HUES64 (cell line): ENCODE measurements around the gene P4HB.

Source experiments
- H3K27ac ChIP-seq: 2 replicates; pipeline ENCODE4 v1.7.0; 2013; ENCODE audit warnings: low read depth, low read length, inconsistent platforms
- H3K27me3 ChIP-seq: 2 replicates; pipeline ENCODE4 v1.6.1; 2013; ENCODE audit warnings: mild to moderate bottlenecking, low read length; ENCODE audit not compliant: insufficient read depth
- H3K36me3 ChIP-seq: 2 replicates; pipeline ENCODE4 v1.6.1; 2013; ENCODE audit warnings: mild to moderate bottlenecking, low read length; ENCODE audit not compliant: insufficient read depth
- H3K4me1 ChIP-seq: 2 replicates; pipeline ENCODE4 v1.6.1; 2013; ENCODE audit warnings: mild to moderate bottlenecking, low read length, moderate library complexity; ENCODE audit not compliant: insufficient read depth
- H3K4me3 ChIP-seq: 2 replicates; pipeline ENCODE4 v1.5.1; 2013; ENCODE audit warnings: mild to moderate bottlenecking, low read length, moderate library complexity
- H3K9ac ChIP-seq: 2 replicates; pipeline ENCODE4 v1.6.1; 2013; ENCODE audit warnings: mild to moderate bottlenecking, low read depth, low read length
- H3K9me3 ChIP-seq: 2 replicates; pipeline ENCODE4 v1.6.1; 2013; ENCODE audit warnings: low read depth, low read length; ENCODE audit not compliant: insufficient read depth
- WGBS: fragments of 150-250, 120-280 bp; methylation state at CpG from one replicate; pipeline ENCODE4 v1.1.7; 2013; ENCODE audit warnings: missing lambda C conversion rate; 5-methylcytosine and 5-hydroxymethylcytosine counted together

P4HB gene

GRCh38 chr17:81833160-81833920, 27.0 kb downstream of the P4HB start, which contains the start of gene MCRIP1:
Gene MCRIP1, minus strand, starts transcription at chr17:81833291. Its CDS starts 8,785 bp downstream, at chr17:81824506.
- H3K4me3 ChIP-seq: peak within 1 kb of the TSS; percentile 97
- H3K27ac ChIP-seq: peak within 1 kb of the TSS; percentile 97
- no peaks in the 10 kb centered on the region for H3K36me3 ChIP-seq
- H3K9ac ChIP-seq: peak within 1 kb of the TSS; percentile 99
- no peaks in the 10 kb centered on the region for H3K27me3 ChIP-seq
- 1% methylated on average over 76 of the region's 76 CpGs for WGBS
- H3K9me3 ChIP-seq: no peaks in the 10 kb centered on the region
- H3K4me1 ChIP-seq: no peaks in the 10 kb centered on the region; the same call in 1 of the 2 replicates

DNA sequence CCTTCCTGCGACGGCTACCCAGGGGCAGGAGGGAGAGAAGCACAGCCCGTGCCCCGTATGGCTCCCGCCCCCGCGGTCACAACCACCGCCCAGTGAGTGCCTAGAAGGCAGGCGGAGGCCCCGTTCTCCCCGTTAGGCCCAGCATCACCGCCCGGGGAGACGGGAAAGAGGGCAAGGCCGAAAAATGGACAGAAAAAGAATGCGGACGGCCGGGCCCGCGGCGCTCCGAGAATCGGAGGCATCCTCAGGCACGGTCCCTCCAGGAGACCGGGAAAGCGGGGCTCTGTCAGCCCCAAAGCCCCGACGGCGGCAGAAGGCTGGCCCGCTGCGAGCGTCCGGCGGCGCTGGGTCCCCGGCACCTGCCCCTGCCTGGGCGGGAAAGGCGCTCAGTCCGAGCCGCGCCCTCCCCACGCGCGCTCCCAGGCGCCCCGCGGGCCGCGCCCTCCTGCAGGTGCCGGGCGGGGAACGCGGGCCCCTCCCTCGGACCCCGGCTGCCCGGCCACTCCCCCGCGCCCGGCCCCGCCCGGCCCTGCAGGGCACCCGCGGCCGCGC, 27.7 kb downstream of the P4HB start:
- H3K9ac ChIP-seq: peak overlapping the region; percentile 79
- peak overlapping the region; percentile 52; the same call in 1 of the 2 replicates for H3K27ac ChIP-seq
- H3K27me3 ChIP-seq: no peaks in the 10 kb centered on the region
- H3K9me3 ChIP-seq: no peaks in the 10 kb centered on the region
- 1% methylated on average over 65 of the region's 65 CpGs for WGBS
- no peaks in the 10 kb centered on the region for H3K36me3 ChIP-seq
- H3K4me1 ChIP-seq: no peaks in the 10 kb centered on the region; the same call in 1 of the 2 replicates
- H3K4me3 ChIP-seq: peak overlapping the region; percentile 94

DNA sequence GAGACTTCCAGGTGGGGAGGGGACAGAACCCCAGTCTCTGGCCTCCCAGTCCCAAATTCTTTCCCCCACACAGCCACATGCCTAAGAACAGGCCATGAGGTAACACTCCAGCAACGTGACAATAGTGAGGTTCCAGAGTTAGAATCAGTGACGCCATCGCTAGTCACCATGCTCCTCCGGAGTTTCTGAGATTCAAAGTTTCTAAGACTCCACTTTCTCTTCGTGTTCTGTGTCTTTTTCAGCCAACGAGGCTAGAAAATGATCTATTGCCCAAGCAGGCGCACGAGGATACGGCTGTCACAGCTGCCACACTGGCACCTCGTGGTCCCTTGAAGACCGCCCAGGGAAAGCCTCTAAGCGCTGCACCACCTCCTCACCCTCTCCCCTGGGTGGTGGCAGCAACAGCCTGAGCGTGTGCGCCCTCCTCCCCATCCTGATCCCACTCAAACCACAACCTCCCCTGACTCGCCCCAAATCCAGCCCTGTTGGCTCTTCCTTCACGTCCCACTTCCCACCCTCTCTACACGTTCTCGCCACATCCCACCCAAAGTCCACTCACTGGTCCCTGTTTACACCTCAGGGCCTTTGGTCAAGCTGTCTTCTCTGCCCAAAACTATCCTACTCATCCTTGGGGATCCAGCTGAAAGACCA, 28.3 kb downstream of the P4HB start:
- Histone ChIP-seq H3K27ac (no peak overlapping the region; the same call in 1 of the 2 replicates), H3K36me3 (no peaks in the 10 kb centered on the region), H3K9me3 (no peaks in the 10 kb centered on the region), H3K27me3 (no peaks in the 10 kb centered on the region), H3K4me3 (peak overlapping the region; percentile 94), H3K4me1 (no peaks in the 10 kb centered on the region; the same call in 1 of the 2 replicates), H3K9ac (peak overlapping the region; percentile 79)
- 60% methylated on average over 18 of the region's 18 CpGs for WGBS

GRCh38 chr17:81831563-81831956, 28.8 kb downstream of the P4HB start:
- H3K36me3 ChIP-seq: no peaks in the 10 kb centered on the region
- H3K4me3 ChIP-seq: peak overlapping the region; percentile 94; the same call in 1 of the 2 replicates
- no peak overlapping the region for H3K27ac ChIP-seq
- 95% methylated on average over 6 of the region's 7 CpGs for WGBS
- H3K9ac ChIP-seq: no peak overlapping the region
- H3K9me3 ChIP-seq: no peaks in the 10 kb centered on the region
- no peaks in the 10 kb centered on the region for H3K27me3 ChIP-seq
- H3K4me1 ChIP-seq: no peaks in the 10 kb centered on the region; the same call in 1 of the 2 replicates

GRCh38 chr17:81829858-81830257, 30.5 kb downstream of the P4HB start:
- no peak overlapping the region for H3K27ac ChIP-seq
- H3K4me1 ChIP-seq: no peaks in the 10 kb centered on the region; the same call in 1 of the 2 replicates
- no peak overlapping the region for H3K4me3 ChIP-seq
- no peaks in the 10 kb centered on the region for H3K9me3 ChIP-seq
- H3K36me3 ChIP-seq: no peaks in the 10 kb centered on the region
- H3K27me3 ChIP-seq: no peaks in the 10 kb centered on the region
- H3K9ac ChIP-seq: no peak overlapping the region
- WGBS: 93% methylated on average over 6 of the region's 6 CpGs

GRCh38 chr17:81828656-81829055, 31.7 kb downstream of the P4HB start:
- no peaks in the 10 kb centered on the region; the same call in 1 of the 2 replicates for H3K4me1 ChIP-seq
- H3K27ac ChIP-seq: no peak overlapping the region
- no peak overlapping the region for H3K9ac ChIP-seq
- no peaks in the 10 kb centered on the region for H3K27me3 ChIP-seq
- no peaks in the 10 kb centered on the region for H3K9me3 ChIP-seq
- no peak overlapping the region for H3K4me3 ChIP-seq
- no peaks in the 10 kb centered on the region for H3K36me3 ChIP-seq
- WGBS: 83% methylated on average over 7 of the region's 7 CpGs

DNA sequence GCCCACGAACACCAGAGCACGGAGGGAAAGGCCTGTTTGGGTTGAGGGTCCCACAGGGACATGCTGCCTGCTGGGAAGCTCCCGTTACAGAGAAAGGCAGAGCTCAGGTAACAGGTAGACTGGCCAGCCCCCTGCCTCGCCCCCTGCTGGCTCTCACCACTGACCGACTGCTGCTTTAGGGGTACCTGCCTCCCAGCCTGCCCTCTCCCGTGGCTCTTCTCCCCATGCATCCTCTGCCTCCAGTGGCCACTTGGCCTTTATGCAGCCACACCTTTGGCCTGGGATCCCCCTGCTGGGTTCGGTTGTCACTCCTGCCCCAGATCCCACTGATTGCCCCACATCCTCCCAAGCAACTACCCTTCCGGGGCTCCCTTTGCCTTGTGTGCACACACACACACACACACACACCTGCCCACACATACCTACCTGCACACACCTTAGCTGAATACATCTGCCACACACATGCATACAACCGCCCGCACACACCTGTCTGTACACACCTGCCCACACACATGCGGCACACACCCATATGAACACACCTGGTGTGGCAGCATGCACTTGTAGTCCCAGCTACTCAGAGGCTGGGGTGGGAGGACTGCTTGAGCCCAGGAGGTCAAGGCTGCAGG, 34.4 kb downstream of the P4HB start:
- 78% methylated on average over 11 of the region's 11 CpGs for WGBS
- Histone ChIP-seq H3K27ac (no peak overlapping the region), H3K9me3 (no peaks in the 10 kb centered on the region), H3K27me3 (no peaks in the 10 kb centered on the region), H3K36me3 (no peaks in the 10 kb centered on the region), H3K9ac (no peak overlapping the region), H3K4me1 (no peaks in the 10 kb centered on the region), H3K4me3 (no peak overlapping the region)

- no peaks in the 10 kb centered on the region for H3K36me3 ChIP-seq
- H3K27ac ChIP-seq: no peak overlapping the region
- no peak overlapping the region for H3K9ac ChIP-seq
- H3K27me3 ChIP-seq: no peaks in the 10 kb centered on the region
- H3K9me3 ChIP-seq: no peaks in the 10 kb centered on the region
- WGBS: 91% methylated on average over 11 of the region's 11 CpGs
- H3K4me1 ChIP-seq: peaks cover 4% of the 10 kb centered on the region
- H3K4me3 ChIP-seq: no peak overlapping the region
Measured at GRCh38 chr17:81824595-81824994, 35.7 kb downstream of the P4HB start.

DNA sequence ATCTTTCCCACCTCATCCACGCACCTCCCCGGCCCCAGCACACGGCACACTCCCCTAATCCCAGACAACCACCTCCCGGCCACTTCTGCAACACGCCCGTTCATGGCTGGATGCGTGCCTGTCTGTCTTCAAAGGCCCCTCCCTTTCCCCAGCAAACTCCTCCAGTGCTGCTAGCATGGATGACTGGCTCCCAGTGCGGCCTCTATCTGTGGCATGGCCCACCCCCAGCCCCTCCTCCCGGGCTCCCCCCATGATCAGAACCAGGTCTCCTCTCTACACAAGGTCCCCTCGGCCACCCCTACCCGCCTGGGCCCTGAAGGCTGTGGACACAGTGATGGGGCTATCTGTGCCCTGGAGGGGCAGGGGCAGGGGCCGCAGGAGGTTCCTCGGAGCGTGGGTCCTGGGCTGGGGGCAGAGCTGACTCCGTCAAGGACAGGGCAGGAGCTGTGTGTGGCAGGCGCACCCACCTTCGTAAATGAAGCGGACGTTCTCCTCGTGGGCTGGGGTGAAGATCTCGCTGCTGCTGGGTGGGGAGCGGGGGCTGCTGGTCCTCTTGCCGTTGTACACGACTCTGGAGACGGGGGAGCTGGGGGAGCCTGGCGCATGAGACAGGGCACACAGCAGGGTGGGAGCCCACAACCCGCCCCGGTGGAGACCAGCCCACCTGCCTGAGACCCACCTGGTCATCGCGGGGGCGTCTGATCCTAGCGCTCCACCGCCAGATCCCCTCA, 36.4 kb downstream of the P4HB start:
- Histone ChIP-seq H3K9me3 (no peaks in the 10 kb centered on the region), H3K9ac (no peak overlapping the region), H3K27ac (no peak overlapping the region), H3K36me3 (no peaks in the 10 kb centered on the region), H3K4me1 (peaks cover 6% of the 10 kb centered on the region), H3K4me3 (no peak overlapping the region), H3K27me3 (no peaks in the 10 kb centered on the region)
- WGBS: 94% methylated on average over 33 of the region's 33 CpGs

DNA sequence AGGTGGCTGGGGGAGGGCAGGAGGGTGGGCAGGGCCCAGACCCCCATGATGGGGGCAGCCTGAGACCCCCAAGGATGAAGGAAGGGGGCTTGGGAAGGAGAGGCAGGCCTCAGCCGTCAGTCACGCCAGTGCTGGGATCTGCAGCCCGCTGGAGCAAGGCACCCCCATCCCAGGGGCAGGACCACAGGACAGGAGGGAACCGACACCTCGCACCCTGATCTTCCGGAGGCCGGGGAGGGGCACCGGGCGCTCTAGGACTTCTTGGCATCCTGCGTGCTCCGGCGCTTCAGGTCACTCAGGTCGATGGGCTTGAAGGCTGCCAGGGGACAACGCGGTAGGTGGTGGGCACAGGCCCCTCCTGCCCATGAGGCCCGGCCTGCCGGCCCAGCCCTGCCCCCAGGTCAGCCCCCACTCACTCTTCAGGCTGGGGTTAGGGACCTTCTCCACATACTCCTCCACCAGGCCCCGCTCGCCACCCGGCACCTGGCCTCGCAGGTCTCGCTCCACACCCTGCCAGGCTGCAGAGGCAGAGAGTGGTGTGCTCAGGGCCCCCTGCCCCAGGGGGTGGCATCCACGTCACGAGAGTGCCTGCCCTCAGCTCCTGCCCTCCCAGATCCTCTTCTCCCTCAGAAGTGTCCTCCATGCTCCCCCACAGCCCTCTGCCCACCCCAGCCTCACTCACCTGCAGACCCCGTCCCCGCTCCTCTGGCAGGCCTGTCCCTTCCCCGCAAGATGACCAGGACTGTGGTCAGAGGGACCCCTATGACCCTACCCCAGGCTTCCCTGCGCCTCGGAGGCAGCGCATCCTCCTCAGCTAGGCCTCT, 37.1 kb downstream of the P4HB start:
- H3K27me3 ChIP-seq: no peaks in the 10 kb centered on the region
- no peak overlapping the region for H3K4me3 ChIP-seq
- no peak overlapping the region for H3K9ac ChIP-seq
- peaks cover 6% of the 10 kb centered on the region for H3K4me1 ChIP-seq
- no peaks in the 10 kb centered on the region for H3K36me3 ChIP-seq
- H3K27ac ChIP-seq: no peak overlapping the region
- WGBS: 97% methylated on average over 30 of the region's 30 CpGs
- H3K9me3 ChIP-seq: no peaks in the 10 kb centered on the region
